H1 (cell line): Measurements from ENCODE around the gene FGF10. TPM values are rescaled to one million over a fixed set of nuclear protein-coding genes. Genes with fewer than 3 reads are reported as not detected.

Experiments used
- CHD2 ChIP-seq: IDR thresholded peaks from 2 replicates; pipeline ENCODE4 v1.6.1; 2012; ENCODE audit warnings: low read length, improper control_type of control experiment
- EP300 ChIP-seq, 2 experiments: IDR thresholded peaks; 1 replicate in 1 of 2; 2 replicates in 1 of 2; pipeline ENCODE4 v1.6.1; 2011 to 2012; ENCODE audit warnings: low read depth in 2 of 2, low read length in 2 of 2, mild to moderate bottlenecking in 2 of 2, borderline replicate concordance in 1 of 2, inconsistent platforms in 1 of 2, moderate library complexity in 1 of 2
- HDAC6 ChIP-seq: IDR thresholded peaks from one replicate; pipeline ENCODE4 v1.7.1; 2012; ENCODE audit warnings: low read depth, mild to moderate bottlenecking, inconsistent platforms, low read length, moderate library complexity
- POLR2A ChIP-seq, 2 experiments: IDR thresholded peaks; 1 replicate in 1 of 2; 2 replicates in 1 of 2; pipeline ENCODE4 v1.6.1; 2011; ENCODE audit warnings: low read depth in 2 of 2, low read length in 2 of 2, mild to moderate bottlenecking in 2 of 2; ENCODE audit errors: control extremely low read depth in 1 of 2
- POU5F1 ChIP-seq: IDR thresholded peaks from 2 replicates; pipeline ENCODE4 v1.6.1; 2011; ENCODE audit warnings: low read depth, mild to moderate bottlenecking, low read length, moderate library complexity
- SP1 ChIP-seq: IDR thresholded peaks from 2 replicates; pipeline ENCODE4 v1.6.1; 2011; ENCODE audit warnings: low read depth, low read length
- polyA plus RNA-seq, 7 experiments: library from polyadenylated mRNA; depleted of rRNA in 3 of 7; stranded (reverse) in 5 of 7; unstranded in 2 of 7; fragments of >200 nt in 5 of 7; fragments of 200-250 nt in 2 of 7; gene quantifications; 1 replicate in 5 of 7; 2 replicates in 1 of 7; 4 replicates in 1 of 7; pipeline versions ENCODE4 v1.2.1 to v1.2.3, GENCODE V29; 2011 to 2013; ENCODE audit warnings: missing spikeins in 2 of 7, mixed read lengths in 2 of 7
- total RNA-seq: library from RNA; stranded (reverse); fragmentation: NEBNext Ultra II Directional; extraction: Animal tissue kit (Norgen Biotek cat#: 25700); gene quantifications from 2 replicates; pipeline ENCODE4 v1.2.1, GENCODE V29; 2021

Gene FGF10
- total and polyA plus RNA-seq, 2 of the 8 experiments (the other 6 are each of a cell fraction or from before 2014, with no cell fraction given) = 0.06 to 0.54 TPM

DNA sequence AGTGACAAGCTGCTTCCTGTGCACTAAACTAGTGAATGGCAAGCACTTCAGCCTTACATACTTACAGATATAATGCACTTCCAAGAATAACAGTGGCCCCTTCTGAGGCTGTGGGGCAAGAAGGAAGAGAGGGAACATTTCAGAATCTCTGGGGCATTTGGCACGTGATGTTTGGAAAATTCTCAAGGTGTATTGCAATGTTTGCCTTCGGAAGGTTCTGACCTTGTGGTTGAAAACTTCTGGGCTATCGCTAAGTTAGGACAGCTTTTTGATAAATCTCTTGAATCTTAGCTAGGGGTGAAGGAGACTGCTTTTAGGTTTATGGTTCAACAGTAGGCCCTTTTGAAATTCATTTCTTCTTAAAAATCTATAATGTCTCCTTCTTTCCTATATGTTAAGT, 7.1 kb upstream of the FGF10 start (continued):
- TF ChIP-seq POU5F1 (no peak), SP1 (no peak), POLR2A (IDR thresholded peaks at IDR 0.05; ENCODE audit: control extremely low read depth in 1 of 2, low read depth in 2 of 2, low read length in 2 of 2) (no peak), HDAC6 (no peak), EP300 (IDR thresholded peaks at IDR 0.05; ENCODE audit: borderline replicate concordance in 1 of 2, low read depth in 2 of 2, low read length in 2 of 2) (no peak), CHD2 (no peak)
